Osteoblast (primary cell): ENCODE measurements around the gene PSMD13. TPM values are rescaled to one million over a fixed set of nuclear protein-coding genes. Genes with fewer than 3 reads are reported as not detected.
"Not testable (repeated sequence)": the region's sequence is repeated elsewhere in the genome, so short reads cannot be mapped to it uniquely, and the experiment has no call there.

ENCODE experiments used
- DNase-seq: peaks from one replicate; pipeline ENCODE4 v3.0.0; 2011; ENCODE audit warnings: low spot score, mixed read lengths; ENCODE audit not compliant: insufficient read length; ENCODE audit errors: missing footprints
- H2AFZ ChIP-seq: 2 replicates; pipeline ENCODE4 v1.6.0; 2011; ENCODE audit warnings: mild to moderate bottlenecking, low read length
- H3K27ac ChIP-seq: 2 replicates; pipeline ENCODE4 v1.5.1; 2011; ENCODE audit warnings: mild to moderate bottlenecking, low read depth, low read length, moderate library complexity
- H3K27me3 ChIP-seq: 2 replicates; pipeline ENCODE4 v1.6.0; 2012; ENCODE audit warnings: mild to moderate bottlenecking, control low read depth, inconsistent platforms, low read length, moderate library complexity; ENCODE audit not compliant: insufficient read depth
- H3K36me3 ChIP-seq: 2 replicates; pipeline ENCODE4 v1.5.1; 2011; ENCODE audit warnings: mild to moderate bottlenecking, low read length, control low read depth, moderate library complexity; ENCODE audit not compliant: insufficient read depth
- H3K4me1 ChIP-seq: 2 replicates; pipeline ENCODE4 v1.5.1; 2011; ENCODE audit warnings: mild to moderate bottlenecking, low read length, control low read depth, moderate library complexity; ENCODE audit not compliant: insufficient read depth
- H3K4me2 ChIP-seq: 2 replicates; pipeline ENCODE4 v1.6.0; 2011; ENCODE audit warnings: mild to moderate bottlenecking, low read length; ENCODE audit not compliant: insufficient read depth
- H3K4me3 ChIP-seq: fragments of 200-600 bp; sonication (generic); 3 replicates; pipeline ENCODE4 v1.5.1; 2012; ENCODE audit warnings: mild to moderate bottlenecking, low read length, inconsistent platforms; ENCODE audit not compliant: insufficient read depth
- H3K79me2 ChIP-seq: 2 replicates; pipeline ENCODE4 v1.6.0; 2012; ENCODE audit warnings: mild to moderate bottlenecking, low read length, control low read depth, inconsistent platforms; ENCODE audit not compliant: insufficient read depth
- H3K9me3 ChIP-seq: 2 replicates; pipeline ENCODE4 v1.5.1; 2011; ENCODE audit warnings: low read depth, low read length, control low read depth
- H4K20me1 ChIP-seq: 2 replicates; pipeline ENCODE4 v1.6.0; 2012; ENCODE audit warnings: mild to moderate bottlenecking, low read length, control low read depth; ENCODE audit not compliant: insufficient read depth
- CTCF ChIP-seq: IDR thresholded peaks from 2 replicates; pipeline ENCODE4 v1.5.1; 2011; ENCODE audit warnings: mild to moderate bottlenecking, low read depth, low read length, moderate library complexity; ENCODE audit errors: extremely low read depth
- total RNA-seq: library from RNA; depleted of rRNA; stranded (reverse); fragments of >200 nt; gene quantifications from 2 replicates; pipeline ENCODE4 v1.2.3, GENCODE V29; 2012

The PSMD13 gene
- total RNA-seq, 1 donor: 110 TPM

GRCh38 chr11:284105-285020 is 47.6 kb downstream of the PSMD13 start:
- DNase-seq: peak; percentile 87
- Histone ChIP-seq H4K20me1 (no peaks in the 10 kb centered on the region), H3K27me3 (peaks cover 51% of the 10 kb centered on the region), H2AFZ (no peak overlapping the region), H3K79me2 (no peaks in the 10 kb centered on the region), H3K4me3 (no peak overlapping the region), H3K4me1 (peaks cover 4% of the 10 kb centered on the region), H3K9me3 (no peaks in the 10 kb centered on the region), H3K36me3 (no peaks in the 10 kb centered on the region), H3K4me2 (no peak overlapping the region), H3K27ac (no peak overlapping the region)
- TF ChIP-seq CTCF: no peak

- H4K20me1 ChIP-seq: no peaks in the 10 kb centered on the region
- H3K79me2 ChIP-seq: no peaks in the 10 kb centered on the region
- H3K4me2 ChIP-seq: no peak overlapping the region
- H3K4me3 ChIP-seq: no peak overlapping the region
- no peaks in the 10 kb centered on the region for H3K36me3 ChIP-seq
- TF ChIP-seq CTCF: no peak
- H2AFZ ChIP-seq: no peak overlapping the region
- H3K9me3 ChIP-seq: no peaks in the 10 kb centered on the region
- peaks cover 42% of the 10 kb centered on the region for H3K27me3 ChIP-seq
- H3K27ac ChIP-seq: no peak overlapping the region
- peaks cover 4% of the 10 kb centered on the region for H3K4me1 ChIP-seq
- peak; percentile 85 for DNase-seq
Measured at GRCh38 chr11:285021-285893, 48.5 kb downstream of the PSMD13 start.

DNA sequence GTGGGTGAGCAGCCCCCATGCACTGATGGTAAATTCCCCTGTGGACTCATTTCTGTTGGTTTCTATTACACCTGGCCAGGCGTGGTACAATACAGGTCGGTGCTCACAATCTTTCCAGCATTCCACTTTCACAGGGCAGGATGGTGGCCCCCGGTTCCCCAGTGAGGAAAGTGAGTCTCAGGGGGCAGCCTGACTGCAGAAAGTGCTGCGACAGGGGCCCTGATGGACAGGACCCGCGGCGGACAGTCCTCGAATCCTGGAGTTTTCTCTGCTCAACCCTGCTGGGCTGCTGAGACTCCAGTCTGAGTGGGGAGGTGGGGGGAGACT is 49.1 kb downstream of the PSMD13 start:
- no peak for TF ChIP-seq CTCF
- H3K27ac ChIP-seq: no peak overlapping the region
- no peaks in the 10 kb centered on the region for H4K20me1 ChIP-seq
- H2AFZ ChIP-seq: no peak overlapping the region
- H3K4me1 ChIP-seq: peaks cover 4% of the 10 kb centered on the region
- H3K4me3 ChIP-seq: no peak overlapping the region
- H3K36me3 ChIP-seq: no peaks in the 10 kb centered on the region
- no peaks in the 10 kb centered on the region for H3K9me3 ChIP-seq
- peak; percentile 78 for DNase-seq
- H3K79me2 ChIP-seq: no peaks in the 10 kb centered on the region
- no peak overlapping the region for H3K4me2 ChIP-seq
- H3K27me3 ChIP-seq: peaks cover 36% of the 10 kb centered on the region

DNA sequence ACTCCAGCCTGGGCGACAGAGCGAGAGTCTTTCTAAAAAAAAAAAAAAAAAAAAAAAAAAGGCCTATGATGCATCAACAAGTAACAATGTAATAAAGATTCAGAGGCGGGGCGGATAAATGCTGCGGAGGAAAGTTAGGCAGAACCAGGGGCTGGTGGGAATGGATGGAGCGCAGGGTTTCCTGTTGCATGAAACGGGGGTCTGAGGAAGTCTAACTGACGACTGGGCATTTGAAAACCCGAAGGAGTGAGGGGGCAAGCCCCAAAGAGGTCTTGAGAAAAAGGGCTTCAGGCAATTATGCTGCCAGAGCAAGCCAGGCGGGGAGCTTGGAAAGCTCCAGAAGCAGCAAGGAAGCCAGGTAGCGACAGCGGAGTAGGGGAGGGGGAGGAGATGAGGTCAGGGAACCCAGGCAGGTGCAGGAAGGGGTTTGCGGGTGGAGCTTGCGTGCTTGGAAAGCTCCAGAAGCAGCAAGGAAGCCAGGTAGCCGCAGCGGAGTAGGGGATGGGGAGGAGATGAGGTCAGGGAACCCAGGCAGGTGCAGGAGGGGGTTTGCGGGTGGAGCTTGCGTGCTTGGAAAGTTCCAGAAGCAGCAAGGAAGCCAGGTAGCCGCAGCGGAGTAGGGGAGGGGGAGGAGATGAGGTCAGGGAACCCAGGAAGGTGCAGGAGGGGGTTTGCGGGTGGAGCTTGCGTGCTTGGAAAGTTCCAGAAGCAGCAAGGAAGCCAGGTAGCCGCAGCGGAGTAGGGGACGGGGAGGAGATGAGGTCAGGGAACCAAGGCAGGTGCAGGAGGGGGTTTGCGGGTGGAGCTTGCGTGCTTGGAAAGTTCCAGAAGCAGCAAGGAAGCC is 50.4 kb downstream of the PSMD13 start:
- H3K36me3 ChIP-seq, H3K27ac ChIP-seq, H3K4me3 ChIP-seq, H3K4me1 ChIP-seq, H3K9me3 ChIP-seq, H2AFZ ChIP-seq, H4K20me1 ChIP-seq, H3K79me2 ChIP-seq, H3K4me2 ChIP-seq: not testable (repeated sequence)
- peaks cover 23% of the 10 kb centered on the region for H3K27me3 ChIP-seq
- DNase-seq: peak; percentile 82
